HepG2 (cell line): Measurements from ENCODE around the gene PCP4L1. TPM values are rescaled to one million over a fixed set of nuclear protein-coding genes. Genes with fewer than 3 reads are reported as not detected.
A peak's percentile ranks its signal among the peaks of the same experiment; 100 is the strongest.

Experiments used
- AKAP8 ChIP-seq: sonication (generic); formaldehyde crosslinking; IDR thresholded peaks from 2 replicates; pipeline ENCODE4 v1.5.1; 2020; ENCODE audit warnings: mild to moderate bottlenecking, missing genetic modification reagents
- ATF1 ChIP-seq: IDR thresholded peaks from 2 replicates; pipeline ENCODE4 v1.6.1; 2016; ENCODE audit warnings: mild to moderate bottlenecking, control low read depth
- ATF2 ChIP-seq: sonication (generic); formaldehyde crosslinking; IDR thresholded peaks from 2 replicates; pipeline ENCODE4 v1.4.0; 2020; ENCODE audit warnings: missing genetic modification reagents
- HOXA9 ChIP-seq: sonication (generic); formaldehyde crosslinking; IDR thresholded peaks from 2 replicates; pipeline ENCODE4 v1.8.1; 2022; ENCODE audit warnings: missing genetic modification reagents, mild to moderate bottlenecking, moderate library complexity, borderline replicate concordance
- KDM4B ChIP-seq: sonication (generic); formaldehyde crosslinking; IDR thresholded peaks from 2 replicates; pipeline ENCODE4 v1.4.0; 2020; ENCODE audit warnings: missing genetic modification reagents
- KMT2B ChIP-seq: IDR thresholded peaks from 2 replicates; pipeline ENCODE4 v1.6.1; 2016; ENCODE audit warnings: missing genetic modification reagents, missing compliant biosample characterization
- MEF2D ChIP-seq: sonication (generic); formaldehyde crosslinking; IDR thresholded peaks from 2 replicates; pipeline ENCODE4 v1.5.1; 2020; ENCODE audit warnings: mild to moderate bottlenecking, missing genetic modification reagents
- NR0B2 ChIP-seq: sonication (generic); formaldehyde crosslinking; IDR thresholded peaks from 2 replicates; pipeline ENCODE4 v1.4.0; 2020; ENCODE audit warnings: mild to moderate bottlenecking, missing genetic modification reagents
- RBFOX2 ChIP-seq: fragments of 200-400 bp; formaldehyde crosslinking; IDR thresholded peaks from 2 replicates; pipeline ENCODE4 v1.6.1; 2017; ENCODE audit warnings: low read depth, mild to moderate bottlenecking, low read length
- ZSCAN30 ChIP-seq: sonication (generic); formaldehyde crosslinking; IDR thresholded peaks from 2 replicates; pipeline ENCODE4 v1.5.0; 2020; ENCODE audit warnings: mild to moderate bottlenecking, missing genetic modification reagents
- polyA plus RNA-seq, 8 experiments: library from polyadenylated mRNA; depleted of rRNA in 3 of 8; stranded (reverse) in 7 of 8; unstranded in 1 of 8; fragments of >200 nt; fragmentation: Illumina TruSeq in 4 of 8; extraction: Trizol in 4 of 8; gene quantifications; 2 replicates each; pipeline versions ENCODE4 v1.2.1 to v1.2.3, GENCODE V29; 2011 to 2016; ENCODE audit warnings: low read depth in 4 of 8, missing spikeins in 1 of 8, mixed read lengths in 1 of 8; ENCODE audit not compliant: insufficient read depth in 1 of 8
- total RNA-seq, 5 experiments: library from RNA; depleted of rRNA; stranded (reverse); fragments of >200 nt; fragmentation: Illumina TruSeq; extraction: Trizol; gene quantifications; 2 replicates each; pipeline ENCODE4 v1.2.3, GENCODE V29; 2016; ENCODE audit warnings: low read depth in 1 of 5
- TF ChIP-seq, protein P1 (sequence below), 2 experiments: sonication (generic) in 1 of 2; formaldehyde crosslinking in 1 of 2; IDR thresholded peaks; 2 replicates each; pipeline versions ENCODE4 v1.4.0 to v1.6.1; 2016 to 2020; ENCODE audit warnings: borderline replicate concordance in 1 of 2, low read depth in 1 of 2, mild to moderate bottlenecking in 1 of 2, missing genetic modification reagents in 1 of 2
- TF ChIP-seq, protein P2 (sequence below): sonication (generic); formaldehyde crosslinking; IDR thresholded peaks from 2 replicates; pipeline ENCODE4 v1.5.1; 2020; ENCODE audit warnings: mild to moderate bottlenecking, missing genetic modification reagents

The PCP4L1 gene
- total and polyA plus RNA-seq, 2 of the 13 experiments (the other 11 are each of a cell fraction or from before 2014, with no cell fraction given) = 0.28 TPM; not detected in 1

- TF ChIP-seq, protein P1, sequence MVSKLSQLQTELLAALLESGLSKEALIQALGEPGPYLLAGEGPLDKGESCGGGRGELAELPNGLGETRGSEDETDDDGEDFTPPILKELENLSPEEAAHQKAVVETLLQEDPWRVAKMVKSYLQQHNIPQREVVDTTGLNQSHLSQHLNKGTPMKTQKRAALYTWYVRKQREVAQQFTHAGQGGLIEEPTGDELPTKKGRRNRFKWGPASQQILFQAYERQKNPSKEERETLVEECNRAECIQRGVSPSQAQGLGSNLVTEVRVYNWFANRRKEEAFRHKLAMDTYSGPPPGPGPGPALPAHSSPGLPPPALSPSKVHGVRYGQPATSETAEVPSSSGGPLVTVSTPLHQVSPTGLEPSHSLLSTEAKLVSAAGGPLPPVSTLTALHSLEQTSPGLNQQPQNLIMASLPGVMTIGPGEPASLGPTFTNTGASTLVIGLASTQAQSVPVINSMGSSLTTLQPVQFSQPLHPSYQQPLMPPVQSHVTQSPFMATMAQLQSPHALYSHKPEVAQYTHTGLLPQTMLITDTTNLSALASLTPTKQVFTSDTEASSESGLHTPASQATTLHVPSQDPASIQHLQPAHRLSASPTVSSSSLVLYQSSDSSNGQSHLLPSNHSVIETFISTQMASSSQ (IDR thresholded peaks at IDR 0.05; ENCODE audit: low read depth) = no peak
- TF ChIP-seq, protein P1 (CRISPR knock-in tag; IDR thresholded peaks at IDR 0.05; ENCODE audit: borderline replicate concordance) = no peak
- peak; percentile 34; the same call in 1 of the 2 replicates for TF ChIP-seq ATF2 (CRISPR knock-in tag)
- TF ChIP-seq, protein P2, sequence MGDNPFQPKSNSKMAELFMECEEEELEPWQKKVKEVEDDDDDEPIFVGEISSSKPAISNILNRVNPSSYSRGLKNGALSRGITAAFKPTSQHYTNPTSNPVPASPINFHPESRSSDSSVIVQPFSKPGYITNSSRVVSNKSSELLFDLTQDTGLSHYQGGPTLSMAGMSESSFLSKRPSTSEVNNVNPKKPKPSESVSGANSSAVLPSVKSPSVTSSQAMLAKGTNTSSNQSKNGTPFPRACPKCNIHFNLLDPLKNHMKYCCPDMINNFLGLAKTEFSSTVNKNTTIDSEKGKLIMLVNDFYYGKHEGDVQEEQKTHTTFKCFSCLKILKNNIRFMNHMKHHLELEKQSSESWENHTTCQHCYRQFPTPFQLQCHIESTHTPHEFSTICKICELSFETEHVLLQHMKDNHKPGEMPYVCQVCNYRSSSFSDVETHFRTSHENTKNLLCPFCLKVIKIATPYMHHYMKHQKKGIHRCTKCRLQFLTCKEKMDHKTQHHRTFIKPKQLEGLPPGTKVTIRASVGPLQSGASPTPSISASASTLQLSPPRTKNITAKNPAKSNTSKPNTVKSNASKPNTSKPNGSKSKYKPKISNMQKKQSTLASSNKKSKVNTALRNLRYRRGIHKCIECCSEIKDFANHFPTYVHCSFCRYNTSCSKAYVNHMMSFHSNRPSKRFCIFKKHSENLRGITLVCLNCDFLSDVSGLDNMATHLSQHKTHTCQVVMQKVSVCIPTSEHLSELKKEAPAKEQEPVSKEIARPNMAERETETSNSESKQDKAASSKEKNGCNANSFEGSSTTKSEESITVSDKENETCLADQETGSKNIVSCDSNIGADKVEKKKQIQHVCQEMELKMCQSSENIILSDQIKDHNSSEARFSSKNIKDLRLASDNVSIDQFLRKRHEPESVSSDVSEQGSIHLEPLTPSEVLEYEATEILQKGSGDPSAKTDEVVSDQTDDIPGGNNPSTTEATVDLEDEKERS = 0 out of 2 replicates have a peak, but pooled peaks have one; percentile 15
- 0 out of 2 replicates have a peak, but pooled peaks have one; percentile 29 for TF ChIP-seq MEF2D
- TF ChIP-seq RBFOX2 = peak; percentile 31
- 0 out of 2 replicates have a peak, but pooled peaks have one; percentile 47 for TF ChIP-seq KMT2B (CRISPR knock-in tag)
- 0 out of 2 replicates have a peak, but pooled peaks have one; percentile 21 for TF ChIP-seq KDM4B (CRISPR knock-in tag)
- no peak for TF ChIP-seq ATF1 (CRISPR knock-in tag)
- TF ChIP-seq ZSCAN30 = peak; percentile 52; the same call in 1 of the 2 replicates
- TF ChIP-seq HOXA9 = peak; percentile 34; the same call in 1 of the 2 replicates
- TF ChIP-seq NR0B2 (CRISPR knock-in tag) = 0 out of 2 replicates have a peak, but pooled peaks have one; percentile 29
- peak; percentile 73; the same call in 1 of the 2 replicates for TF ChIP-seq AKAP8 (CRISPR knock-in tag)
These were observed 36.1 kb upstream of the PCP4L1 start (continued) for GRCh38 chr1:161222175-161223019.
